Omental fat pad (tissue), 4 donors: ENCODE data around the gene DENND4C. TPM values are rescaled to one million over a fixed set of nuclear protein-coding genes. Genes with fewer than 3 reads are reported as not detected.

ENCODE experiments used
- ATAC-seq: fragments of 150-250 bp; one replicate; pipeline ENCODE4 v1.9.1; 2016; ENCODE audit warnings: mild to moderate bottlenecking, moderate library complexity; ENCODE audit not compliant: low FRiP score
- DNase-seq: peaks from one replicate; pipeline ENCODE4 v3.0.0-alpha.2; 2019; ENCODE audit warnings: low spot score
- CTCF ChIP-seq, 3 donors: fragments of 450-650 bp; IDR thresholded peaks; one replicate each; pipeline ENCODE4 v1.5.1; 2016 to 2017; ENCODE audit warnings: antibody characterized with exemption in 3 of 3, mild to moderate bottlenecking in 3 of 3, moderate library complexity in 2 of 3
- total RNA-seq, 4 donors: library from RNA; depleted of rRNA; stranded (reverse); fragments of >200 nt; gene quantifications; one replicate each; pipeline ENCODE4 v1.1.0, GENCODE V29; 2016

Gene DENND4C
- total RNA-seq = 100 to 1,000 TPM in 3 of 4 donors, 10 to 100 TPM in 1; 80.0 to 133 (median 113) TPM

GRCh38 chr9:19230355-19231125 is at the start of gene DENND4C:
Gene DENND4C, plus strand, starts transcription at chr9:19230693. Its CDS starts 45,482 bp downstream, at chr9:19276175.
- DNase-seq = peak; percentile 55
- ATAC-seq = peak; percentile 92
- TF ChIP-seq CTCF (IDR thresholded peaks at IDR 0.05) = no peak

- no peak for ATAC-seq
- no peak for DNase-seq
- no peak for TF ChIP-seq CTCF (IDR thresholded peaks at IDR 0.05)
Observed at GRCh38 chr9:19180991-19181390, 49.5 kb upstream of the DENND4C start.

- DNase-seq (no peak), ATAC-seq (no peak)
- no peak for TF ChIP-seq CTCF (IDR thresholded peaks at IDR 0.05)
Observed at GRCh38 chr9:19181561-19181960, 48.9 kb upstream of the DENND4C start.

- ATAC-seq = peak; percentile 94
- no peak for TF ChIP-seq CTCF (IDR thresholded peaks at IDR 0.05)
- peak; percentile 64 for DNase-seq
Observed at GRCh38 chr9:19184144-19184917, 46.2 kb upstream of the DENND4C start.

- no peak for ATAC-seq
- no peak for TF ChIP-seq CTCF (IDR thresholded peaks at IDR 0.05)
- no peak for DNase-seq
Observed at GRCh38 chr9:19185191-19185590, 45.3 kb upstream of the DENND4C start.

- ATAC-seq (peak; percentile 27), DNase-seq (no peak)
- TF ChIP-seq CTCF (IDR thresholded peaks at IDR 0.05) = no peak
Observed at GRCh38 chr9:19186232-19186631, 44.3 kb upstream of the DENND4C start.
